NCI-H2196 (cell line): Measurements from ENCODE around the gene GRIP2.

Source experiments
- DNase-seq: peaks from one replicate; lab custom pipeline; 2025; ENCODE audit not compliant: unreplicated experiment; lab: John Stamatoyannopoulos, UW

The GRIP2 gene

GRCh38 chr3:14508505-14508819, 31.7 kb downstream of the GRIP2 start:
- DNase-seq = no peak

DNA sequence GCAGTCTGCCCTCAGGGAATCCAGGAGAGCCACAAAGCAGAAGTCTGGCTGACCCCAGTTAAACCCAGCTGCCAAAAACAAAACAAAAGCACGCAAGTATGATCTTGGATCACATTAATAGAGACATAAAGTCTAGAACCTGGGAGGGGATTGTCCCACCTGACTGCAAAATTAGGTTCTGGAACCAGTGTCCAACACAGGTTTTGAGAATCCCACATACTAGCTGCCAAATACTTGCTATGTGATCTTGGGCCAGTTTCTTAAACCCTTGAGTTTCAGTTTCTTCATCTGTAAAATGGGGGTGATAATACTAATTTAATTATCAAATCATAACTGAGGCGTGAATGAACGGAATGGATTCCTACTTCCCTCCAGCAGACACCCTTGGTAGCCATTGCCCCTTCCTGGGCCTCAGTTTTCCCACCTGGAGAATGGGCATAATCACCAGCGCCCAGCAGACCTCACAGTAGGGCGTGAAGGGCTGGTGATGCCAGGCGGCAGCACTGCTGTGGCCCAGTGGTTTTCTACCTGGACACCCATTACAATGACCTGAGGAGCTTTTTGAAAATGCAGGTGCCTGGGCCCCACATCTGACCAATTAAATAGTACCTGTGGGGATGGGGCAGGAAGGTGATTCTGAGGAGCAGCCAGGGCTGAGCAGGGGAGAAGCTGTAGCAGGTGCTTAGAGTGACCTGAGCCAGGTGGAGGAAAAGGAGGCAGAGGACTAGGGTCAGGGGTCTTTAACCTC, 32.2 kb downstream of the GRIP2 start:
- no peak for DNase-seq

DNA sequence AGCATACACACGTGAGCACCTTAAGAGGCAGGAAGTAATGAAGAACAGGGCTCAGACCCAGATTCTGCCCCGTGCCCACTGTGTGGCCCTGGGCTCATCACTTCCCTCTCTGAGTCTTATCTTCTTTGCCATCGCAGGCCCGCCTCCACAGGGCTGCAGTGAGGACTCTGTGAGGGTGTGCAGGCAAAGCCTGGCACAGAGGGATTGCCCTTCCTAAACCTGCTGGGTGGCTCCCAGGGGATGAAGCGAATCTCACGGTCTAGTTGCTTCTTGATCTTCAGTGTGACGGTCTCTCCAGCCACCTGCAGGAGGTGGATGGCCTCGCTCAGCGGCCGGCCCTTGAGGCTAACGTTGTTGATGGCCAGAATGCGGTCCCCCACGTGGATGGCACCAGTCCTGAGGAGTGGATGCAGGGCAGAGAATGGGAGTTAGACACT, 32.8 kb downstream of the GRIP2 start:
- DNase-seq = no peak

- no peak for DNase-seq
Observed at GRCh38 chr3:14506626-14507304, 33.4 kb downstream of the GRIP2 start.

DNA sequence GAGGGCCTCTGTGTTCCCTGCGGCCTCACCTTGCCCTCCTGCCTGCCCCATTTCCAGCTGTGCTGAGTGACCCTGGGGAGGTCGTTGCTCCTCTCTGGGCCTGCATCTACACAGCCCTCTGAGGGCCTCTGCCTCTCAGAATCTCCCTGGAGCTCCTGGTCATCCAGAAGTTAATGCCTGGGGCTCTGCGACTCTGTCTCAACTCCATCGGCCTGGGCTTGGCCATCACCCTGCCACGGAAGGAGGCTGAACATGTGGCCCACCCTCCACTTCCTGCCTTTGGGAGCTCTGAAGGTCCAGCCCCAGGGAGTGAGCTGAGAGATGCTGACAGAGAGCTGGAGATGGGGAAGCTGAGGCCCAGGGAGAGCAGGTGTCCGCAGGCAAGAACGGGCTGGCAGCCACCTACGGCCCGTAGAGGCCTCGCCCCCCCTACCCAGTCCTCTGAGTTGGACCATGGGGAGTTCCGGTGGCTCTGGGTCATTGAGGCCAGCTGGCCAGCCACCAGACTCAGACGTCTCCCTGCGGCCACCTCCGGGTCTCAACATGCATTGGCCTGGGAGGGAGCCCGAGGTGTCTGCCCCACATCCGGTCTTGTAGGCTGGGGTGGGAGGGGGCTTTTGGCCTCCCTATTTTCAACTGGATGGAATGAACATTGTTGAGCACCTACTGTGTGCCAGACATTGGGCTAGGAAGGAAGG, 34.2 kb downstream of the GRIP2 start:
- no peak for DNase-seq

DNA sequence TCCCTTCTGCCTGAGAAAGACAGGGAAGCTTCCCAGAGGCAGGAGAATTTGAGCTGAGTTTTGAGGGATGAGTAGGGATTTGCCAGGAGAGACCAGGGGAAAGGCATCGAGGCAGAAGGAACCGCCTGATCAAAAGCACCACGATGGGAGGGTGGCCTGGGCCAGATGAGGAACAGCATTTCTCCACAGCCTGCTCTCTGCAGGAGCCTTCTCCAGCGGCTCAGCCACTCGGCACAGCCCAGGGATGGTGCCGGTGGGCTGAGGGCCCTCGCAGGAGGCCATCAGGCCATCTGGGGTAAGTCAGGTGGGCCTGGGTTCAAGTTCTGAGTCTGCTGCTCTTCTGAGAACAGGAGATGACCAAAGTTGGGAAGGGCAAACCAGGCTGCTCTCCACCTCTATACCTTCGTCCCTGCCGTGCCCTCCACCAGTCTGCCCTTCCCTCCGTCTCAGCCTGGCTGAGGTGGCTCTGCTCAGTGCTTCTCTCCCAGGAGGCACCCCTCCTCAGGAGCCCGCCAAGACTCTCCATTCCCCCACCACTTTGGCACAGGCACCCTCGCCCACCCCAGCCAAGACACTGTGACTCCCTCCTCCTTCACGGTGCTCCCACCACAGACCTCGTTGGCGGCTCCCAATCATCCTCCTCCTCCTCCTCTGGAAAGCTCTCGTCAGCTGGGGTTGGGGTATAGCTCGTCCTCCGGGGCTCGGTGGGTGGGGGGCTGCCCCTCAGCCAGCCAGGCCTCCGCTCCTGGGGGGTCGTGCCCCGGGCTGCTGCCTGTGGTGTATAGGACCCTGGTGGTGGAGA, 34.9 kb downstream of the GRIP2 start:
- DNase-seq = no peak

DNA sequence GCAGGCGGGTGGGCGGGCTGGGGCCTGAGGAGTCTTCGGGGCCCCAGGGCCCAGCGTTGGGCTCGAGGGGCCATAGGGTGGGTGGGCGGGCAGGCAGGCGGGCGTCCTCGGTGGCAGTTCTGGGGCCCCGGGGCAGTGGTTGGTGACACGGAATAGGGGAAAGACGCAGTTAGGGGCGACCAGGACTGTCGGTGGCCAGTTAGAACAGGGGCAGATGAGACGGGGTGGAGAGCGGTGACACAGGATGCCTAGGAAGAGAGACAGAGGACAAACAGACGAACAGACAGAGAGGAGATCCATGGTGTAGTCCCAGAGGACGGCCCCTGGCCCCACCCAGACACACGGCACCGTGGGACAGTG, 36.5 kb downstream of the GRIP2 start:
- DNase-seq = no peak

DNA sequence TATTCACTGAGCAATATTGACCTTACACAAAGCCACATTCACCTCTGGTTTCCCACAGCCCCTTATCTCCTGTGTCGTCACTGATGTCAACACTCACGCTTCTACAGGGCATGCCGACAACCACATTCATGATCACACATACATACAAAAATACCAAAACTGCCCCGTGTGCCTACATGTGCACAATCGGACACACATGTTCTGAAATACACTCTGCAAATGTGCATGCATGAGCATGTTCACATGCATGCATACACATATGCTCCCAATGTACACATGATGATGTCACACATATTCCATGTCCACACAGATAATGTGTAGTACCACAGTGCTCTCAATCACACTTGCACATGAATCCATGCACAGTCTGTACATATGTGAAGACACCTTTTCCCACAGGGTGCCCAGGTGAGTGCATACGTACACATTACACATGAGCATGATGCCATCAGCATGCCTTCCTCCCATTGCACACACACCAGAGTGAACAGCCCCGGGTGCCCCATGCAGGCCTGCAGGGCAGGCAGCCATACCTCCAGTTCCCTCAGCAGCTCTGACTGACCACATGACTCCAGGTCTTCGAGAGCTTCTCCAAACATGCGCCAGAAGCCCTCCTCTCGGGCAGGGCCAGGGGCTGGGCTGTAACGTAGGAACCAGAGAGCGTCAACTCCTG, 37.0 kb downstream of the GRIP2 start:
- no peak for DNase-seq

DNA sequence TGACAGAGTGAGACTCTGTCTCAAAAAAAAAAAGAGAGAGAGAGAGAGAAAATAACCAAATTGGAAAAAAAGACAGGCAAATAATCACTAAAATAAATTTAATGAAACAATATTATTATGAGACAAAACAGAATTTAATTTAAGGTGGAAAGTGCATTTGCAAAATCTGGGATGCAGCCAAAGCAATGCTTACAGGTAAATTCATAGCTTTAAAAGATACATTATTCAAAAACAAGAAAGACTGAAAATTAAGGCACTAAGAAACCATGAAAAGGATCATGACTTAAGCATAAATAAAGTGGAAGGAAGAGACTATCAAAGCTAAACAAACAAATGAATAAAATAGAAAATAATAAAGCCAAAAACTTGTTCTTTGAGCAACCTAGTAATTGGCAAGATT, 37.7 kb downstream of the GRIP2 start:
- DNase-seq = no peak

- DNase-seq = no peak
Observed at GRCh38 chr3:14497321-14497720, 42.8 kb downstream of the GRIP2 start.

DNA sequence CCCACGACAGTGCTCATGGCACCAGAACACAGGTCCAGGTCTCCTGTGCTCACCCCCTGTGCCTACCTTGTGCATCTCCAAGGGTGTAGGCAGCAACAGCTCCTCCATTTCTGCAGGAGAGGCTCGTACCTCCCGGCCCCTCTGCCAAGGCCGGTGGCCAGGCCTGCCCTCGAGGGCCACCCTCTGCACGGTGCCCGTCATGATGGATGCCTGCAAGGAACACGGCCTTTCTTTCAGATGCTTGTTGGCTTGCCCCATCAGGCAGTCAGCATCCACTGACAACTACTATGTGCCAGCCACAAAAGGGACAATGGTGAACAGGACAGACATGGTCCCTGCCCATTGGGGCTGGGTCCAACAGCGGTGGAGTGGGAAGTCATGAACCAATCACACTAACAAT, 43.8 kb downstream of the GRIP2 start:
- DNase-seq = no peak

- no peak for DNase-seq
Observed at GRCh38 chr3:14494973-14495300, 45.2 kb downstream of the GRIP2 start.

DNA sequence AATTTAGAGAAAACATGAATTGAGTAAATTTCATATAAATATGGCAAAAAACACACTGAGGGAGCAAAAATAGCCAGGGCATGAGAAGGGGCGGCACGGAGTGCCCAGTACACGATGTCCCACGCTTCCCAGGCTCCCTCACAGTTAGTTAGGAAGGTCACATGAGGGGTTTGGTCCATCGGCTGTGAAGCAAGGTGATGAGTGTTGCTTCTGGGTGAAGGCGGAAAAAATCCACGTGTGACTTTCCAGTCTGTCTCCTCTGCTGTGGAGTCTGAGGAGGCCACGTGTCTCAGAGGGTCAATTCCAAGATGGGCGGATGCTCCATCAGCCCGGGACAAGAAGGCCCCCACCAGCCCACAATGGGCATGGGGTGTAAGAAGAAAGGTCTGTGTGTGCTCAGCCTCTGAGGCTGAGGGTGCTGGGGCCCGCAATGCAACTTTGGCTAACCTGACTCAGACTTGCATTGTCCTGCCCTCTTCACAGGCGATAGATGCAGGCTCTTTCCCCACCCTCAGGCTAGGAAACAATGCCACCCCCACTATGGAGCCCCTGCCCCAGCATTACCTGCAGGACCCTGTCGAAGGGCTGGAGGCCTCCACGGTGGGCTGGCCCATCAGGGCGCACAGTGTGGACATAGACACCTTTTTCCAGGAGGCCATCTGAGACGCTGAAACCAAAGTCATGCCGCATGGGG, 45.7 kb downstream of the GRIP2 start:
- no peak for DNase-seq

DNA sequence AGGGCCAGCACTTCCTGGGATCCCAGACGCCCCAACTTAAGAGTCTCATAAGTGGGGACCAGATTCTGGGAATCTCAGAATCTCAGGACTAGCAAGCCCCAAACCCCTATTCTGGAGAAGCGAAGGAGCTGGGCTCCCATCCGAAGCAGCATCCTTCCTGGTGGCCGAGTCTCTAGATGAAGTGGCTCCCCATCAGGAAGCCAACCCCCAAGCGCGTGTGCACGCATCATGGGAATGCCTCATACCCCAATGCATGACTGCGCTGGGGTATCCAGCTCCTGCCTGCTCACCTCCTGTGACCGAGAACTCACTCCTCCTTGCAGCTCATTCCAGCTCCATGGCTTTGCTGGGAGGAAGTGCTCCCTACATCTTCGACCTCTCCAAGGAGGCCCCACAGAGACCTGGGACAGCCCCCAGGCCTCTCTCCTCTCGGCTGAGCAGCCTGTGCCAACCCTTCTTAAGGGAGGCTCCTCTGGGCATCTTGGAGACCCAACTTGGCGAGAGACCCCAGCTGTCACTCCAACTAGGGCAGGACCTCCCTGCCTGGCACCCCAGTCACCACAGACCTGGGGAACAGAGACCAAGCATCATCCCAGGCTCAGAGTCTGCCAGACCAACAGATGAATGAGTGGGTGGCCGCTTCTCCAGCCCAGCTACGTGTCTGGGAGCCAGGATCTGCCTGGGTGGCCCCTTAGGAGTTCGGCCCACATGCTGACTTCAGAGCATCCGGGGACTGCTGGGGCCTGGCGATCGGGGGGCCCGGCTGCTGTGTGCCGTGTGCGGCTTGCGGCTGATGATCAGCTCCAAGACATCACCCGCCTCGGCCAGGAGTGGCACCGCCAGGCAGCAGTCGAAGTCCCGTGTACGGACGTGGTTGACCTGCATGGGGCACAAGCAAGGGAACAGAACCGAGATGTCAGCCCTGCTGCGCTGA, 46.9 kb downstream of the GRIP2 start:
- no peak for DNase-seq

DNA sequence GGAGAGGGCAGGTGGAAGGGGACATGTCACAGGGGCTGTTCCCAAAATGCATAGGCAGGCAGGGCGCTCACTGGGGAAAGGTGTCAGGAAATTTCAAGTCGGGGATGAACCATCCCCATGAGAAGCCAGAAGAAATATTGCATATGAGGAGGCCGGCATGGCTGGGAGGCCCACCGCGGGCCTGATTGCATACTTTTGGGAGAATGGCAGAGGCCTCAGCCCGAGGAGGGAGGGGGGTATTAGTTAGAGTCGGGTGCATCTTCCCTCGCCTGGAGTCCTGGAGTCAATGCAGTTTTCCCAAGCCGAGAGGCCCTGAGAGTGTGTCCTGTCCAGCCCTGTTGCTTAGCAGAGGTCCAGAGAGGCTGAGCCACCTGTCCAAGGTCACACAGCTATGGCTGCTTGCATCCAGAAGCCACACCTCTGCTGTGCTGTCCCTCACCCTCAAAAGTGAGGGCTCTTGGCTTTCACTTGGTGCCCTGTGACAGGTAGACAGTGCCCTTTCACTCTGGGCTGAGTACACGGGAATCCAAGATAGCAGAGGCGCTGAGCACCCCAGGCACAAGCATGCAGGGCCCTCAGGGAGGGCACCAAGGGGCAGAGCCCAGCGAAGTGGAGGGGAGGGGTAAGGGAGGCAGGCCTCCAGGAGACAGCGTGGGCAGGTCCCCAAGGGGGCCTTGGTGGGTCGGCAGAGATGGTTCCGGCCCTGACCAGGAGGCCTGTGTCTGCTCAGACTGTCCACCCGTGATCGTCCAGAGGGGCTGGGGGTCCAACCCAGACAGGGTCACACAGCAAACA, 48.5 kb downstream of the GRIP2 start:
- no peak for DNase-seq

- DNase-seq = no peak
Observed at GRCh38 chr3:14490831-14491230, 49.3 kb downstream of the GRIP2 start.

DNA sequence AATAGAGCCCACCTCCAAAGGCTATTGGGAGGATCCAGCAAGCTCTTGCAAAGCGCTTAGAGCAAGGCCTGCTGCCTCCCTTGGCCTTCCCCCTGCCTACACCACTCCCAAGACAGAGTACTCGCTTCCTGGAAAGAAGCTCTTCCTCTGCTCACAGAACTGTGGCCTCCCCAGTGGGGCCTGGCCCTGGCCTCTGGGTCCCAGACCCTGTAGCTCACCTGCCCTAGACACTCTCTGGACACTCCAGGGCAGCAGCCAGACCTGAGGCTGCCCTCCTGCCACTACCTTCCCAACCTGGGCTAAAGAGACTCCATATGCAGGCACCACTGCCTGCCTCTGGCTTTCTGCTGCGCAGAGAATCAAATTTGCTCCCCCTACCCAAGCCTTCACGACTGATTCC, 49.9 kb downstream of the GRIP2 start:
- DNase-seq = no peak

DNA sequence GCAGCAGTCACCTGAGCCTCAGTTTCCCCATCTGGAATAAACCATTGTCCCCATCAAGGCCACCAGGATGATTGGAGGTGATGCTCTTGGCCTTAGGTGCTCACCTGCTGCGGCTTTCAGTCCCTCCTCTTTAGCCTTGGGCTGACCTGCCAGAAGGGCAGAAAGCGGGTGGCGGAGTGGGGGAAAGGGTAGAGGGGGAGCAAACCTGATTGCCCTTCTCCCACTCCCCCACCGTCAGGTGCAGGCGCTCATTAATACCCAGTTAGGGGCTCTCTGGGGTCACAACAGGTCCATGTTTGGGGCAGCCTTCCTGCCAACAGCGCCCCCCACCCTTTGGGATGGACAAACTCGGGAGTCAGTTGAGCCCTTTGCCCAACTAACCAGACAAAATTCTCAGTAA, 50.5 kb downstream of the GRIP2 start:
- no peak for DNase-seq
